ENCODE data around the gene CACNA1I.

The CACNA1I gene

DNA sequence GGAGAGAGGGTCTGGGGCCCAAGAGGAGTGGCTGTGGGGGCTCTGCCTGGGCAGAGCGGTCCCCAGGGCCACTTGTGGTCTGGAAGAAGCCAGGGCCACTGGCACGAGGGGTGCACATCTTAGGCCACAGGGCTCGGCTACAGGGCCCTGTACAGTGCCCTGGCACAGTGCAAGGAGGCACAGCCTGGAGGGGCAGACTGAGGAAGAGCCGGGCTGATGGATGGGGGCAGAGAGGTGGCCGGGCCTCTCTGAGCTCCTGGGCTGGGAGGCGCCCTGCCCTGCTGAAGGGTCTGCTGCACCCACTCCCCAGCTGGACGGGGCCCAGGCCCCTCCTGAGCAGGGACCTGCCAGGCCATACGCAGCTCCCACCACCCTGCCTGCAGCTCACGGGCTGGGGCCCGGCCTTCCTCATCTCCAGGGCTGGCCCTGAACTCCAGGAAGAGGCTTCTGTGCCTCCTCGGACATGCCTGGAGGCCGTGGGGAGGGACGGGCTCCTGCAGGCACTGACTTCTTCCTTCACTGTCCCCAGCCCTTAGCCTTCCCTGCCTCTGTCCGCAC is 123.5 kb downstream of the CACNA1I start:
- DNase-seq (ENCODE audit: low spot score): no peak

DNA sequence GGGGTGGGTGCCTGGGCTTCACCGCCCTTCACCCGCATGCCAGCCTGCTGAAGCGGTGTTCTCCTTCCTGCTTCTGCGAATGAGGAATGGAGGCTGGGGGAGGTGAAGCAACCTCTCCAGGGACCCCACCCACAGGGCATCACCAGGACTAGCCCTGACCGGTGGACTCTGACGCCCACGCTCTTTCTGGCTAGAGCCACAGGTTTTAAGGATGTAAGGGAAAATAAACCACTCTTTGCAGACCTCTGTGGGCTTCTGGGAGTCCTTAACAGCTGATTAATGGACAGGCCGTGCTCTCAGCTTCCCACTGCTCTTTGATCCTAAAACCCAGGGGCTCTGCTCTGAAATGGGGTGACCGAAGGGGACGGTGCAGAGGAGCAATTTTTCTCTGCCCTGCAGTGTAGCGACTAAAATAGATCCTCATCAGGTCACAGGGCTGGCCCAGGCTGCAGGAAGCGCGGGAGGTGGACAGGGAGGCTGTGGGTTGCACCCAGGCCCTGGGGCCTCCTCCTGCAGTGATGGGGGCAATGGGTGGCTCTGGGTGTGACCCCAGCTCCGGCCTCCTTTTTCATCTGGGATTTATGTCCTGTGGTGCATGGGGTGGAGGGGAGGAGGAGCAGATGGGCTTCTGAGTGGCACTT is 127.4 kb downstream of the CACNA1I start:
- DNase-seq (ENCODE audit: low spot score): no peak

DNA sequence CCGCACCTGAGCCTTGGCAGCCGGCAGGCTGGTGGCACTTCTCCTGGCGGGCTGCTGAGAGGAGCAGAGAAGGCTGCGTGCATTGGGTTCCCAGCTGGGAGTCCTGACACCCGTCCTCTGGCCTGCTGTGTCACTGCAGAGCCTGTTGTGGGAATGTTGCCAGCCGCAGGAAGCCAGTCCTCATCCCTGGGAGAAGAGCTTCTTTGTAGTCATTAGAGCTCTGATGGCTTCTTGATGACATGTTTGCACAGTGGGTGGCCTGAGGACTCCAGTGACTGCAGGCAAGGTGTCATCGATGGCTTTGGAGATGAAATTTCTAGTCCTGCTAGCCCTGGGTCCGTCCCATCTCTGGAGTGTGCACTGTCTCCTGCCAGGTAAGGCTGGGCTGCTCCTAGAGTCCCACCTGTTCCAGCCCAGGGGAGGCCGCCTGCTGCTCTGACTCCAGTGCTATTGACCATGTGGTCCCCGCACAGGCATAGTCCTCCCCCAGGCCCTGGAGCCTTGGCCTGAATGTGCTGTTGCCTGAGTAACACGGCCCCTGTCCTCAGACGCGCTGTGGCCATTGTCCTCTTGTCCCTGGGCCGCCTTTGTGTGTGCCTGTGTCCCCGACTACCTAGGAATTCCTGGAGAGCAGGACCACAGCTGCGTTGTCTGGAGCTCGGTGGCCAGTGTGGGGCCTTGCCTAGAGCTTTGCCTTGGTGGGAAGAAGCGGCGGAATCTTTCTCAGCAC is 129.2 kb downstream of the CACNA1I start:
- no peak for DNase-seq (ENCODE audit: low spot score)

DNA sequence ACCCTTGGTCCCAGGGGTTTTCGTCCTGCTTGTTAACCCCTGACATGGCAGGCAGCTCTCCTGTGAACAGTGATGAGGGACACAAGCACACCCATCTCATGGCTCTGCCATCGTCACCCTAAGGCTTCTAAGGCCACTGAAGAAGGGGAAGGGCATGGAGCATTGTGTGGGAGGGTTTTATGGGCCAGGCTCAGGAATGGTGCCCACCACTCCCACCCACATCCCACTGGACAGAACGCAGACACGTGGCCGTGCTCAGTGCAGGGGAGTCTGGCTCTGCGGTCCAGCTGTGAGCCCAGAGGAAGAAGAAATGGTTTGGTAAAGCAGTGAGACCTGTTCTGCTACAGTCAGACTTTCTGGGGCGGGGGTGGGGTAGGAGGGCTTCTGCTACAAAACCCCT is 130.0 kb downstream of the CACNA1I start:
- no peak for DNase-seq (ENCODE audit: low spot score)

DNA sequence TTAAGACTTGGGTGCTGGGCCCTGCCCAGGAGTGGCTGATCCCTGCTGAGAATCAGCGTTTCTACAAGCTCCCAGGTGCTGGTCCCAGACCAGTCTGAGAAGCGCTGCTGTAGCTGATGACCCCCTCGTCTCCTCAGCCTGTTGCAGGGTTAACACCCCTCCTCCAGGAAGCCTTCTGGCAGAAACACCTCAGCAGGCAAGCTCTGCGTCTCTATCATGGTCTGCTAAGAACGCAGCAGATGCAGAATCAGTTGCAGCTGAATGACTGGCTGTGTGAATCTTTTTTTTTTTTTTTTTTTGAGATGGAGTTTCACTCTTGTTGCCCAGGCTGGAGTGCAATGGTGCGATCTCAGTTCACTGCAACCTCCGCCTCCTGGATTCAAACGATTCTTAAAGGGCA is 132.5 kb downstream of the CACNA1I start:
- no peak for DNase-seq (ENCODE audit: low spot score)

DNA sequence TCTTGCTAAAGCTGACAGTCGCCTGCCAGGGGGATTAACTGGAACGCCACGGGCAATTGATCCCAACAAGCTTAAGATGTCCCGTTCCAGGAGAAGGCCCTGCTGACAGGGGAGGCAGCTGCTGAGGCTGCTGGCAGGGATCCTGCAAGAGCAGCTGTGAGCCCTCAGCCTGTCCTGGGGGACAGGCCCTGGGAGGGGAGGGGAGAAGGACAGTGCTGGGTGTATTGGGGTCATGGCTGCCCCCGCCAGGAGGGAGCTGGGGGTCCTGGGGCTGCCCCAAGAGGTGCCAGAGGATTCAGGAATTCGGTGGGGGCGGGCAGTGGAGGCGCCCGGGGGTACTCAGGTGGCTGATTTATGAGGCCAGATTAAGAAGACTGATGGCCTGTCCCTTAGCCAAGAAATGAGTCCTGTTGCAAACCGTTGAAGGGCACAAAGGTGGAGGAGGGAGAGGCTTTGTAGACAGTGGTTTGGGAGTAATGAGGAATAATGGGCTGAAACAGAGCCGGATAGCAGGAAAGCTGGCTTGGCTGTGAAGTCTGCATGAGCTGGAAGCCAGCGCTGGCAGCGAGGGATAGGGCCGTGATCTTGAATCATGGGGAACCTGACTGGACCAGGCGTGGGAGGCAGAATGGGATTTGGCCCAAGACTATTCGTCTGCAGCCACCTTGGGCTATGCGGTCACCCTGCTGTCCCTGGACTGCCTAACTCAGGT is 133.5 kb downstream of the CACNA1I start:
- DNase-seq (ENCODE audit: low spot score): no peak

DNA sequence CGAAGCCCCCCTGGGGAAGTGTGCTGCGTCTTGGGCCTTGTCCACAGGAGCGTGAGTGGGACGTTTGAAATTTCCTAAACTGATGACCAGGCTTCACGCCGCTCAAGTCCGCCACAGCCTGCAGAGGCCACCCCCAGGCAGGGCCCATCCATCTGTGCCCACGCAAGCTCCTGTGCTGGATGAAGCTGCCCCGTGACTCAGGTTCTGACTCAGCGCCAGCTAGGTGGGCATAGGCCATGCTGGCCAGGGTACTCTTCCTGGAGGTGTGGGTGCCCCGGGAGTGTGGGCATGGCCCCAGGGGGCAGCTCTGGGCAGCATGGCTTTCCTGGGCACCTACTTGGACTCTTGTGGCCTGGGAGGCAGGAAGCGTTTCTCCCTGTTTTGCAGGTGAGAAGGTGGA is 134.8 kb downstream of the CACNA1I start:
- no peak for DNase-seq (ENCODE audit: low spot score)

DNA sequence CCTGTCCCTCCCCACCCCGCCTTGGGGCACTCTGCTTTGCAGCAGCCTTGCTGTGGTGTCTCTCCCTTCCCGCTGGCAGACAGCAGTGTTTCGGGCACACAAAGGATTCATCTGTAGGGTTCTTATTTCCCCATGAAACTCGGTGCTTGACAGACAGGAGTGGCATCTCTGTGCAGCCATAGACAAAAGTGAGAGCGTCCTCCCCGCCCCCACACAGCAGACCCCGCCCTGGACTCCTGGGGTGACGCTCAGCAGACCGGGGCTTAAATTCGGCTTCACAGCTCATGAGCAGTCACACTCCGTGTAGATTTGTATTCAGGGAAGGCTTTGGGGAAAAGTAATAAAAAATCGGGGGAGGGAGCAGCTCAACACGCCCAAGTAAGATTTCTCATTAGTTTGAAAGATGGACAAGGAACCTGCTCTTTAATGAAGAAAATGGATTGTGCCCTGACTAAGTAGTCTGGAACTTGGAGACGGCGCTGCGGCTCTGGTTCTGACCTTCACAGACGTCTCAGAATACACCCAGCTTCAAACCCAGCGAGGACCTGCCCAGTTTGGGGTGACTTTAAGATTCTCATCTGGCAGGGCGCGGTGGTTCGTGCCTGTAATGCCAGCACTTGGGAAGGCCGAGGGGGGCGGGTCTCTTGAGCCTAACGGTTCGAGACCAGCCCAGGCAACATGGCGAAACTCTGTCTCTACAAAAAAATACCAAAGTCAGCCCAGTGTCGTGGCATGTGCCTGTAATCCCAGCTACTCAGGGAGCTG is 136.0 kb downstream of the CACNA1I start:
- DNase-seq (ENCODE audit: low spot score): peak; percentile 48

DNA sequence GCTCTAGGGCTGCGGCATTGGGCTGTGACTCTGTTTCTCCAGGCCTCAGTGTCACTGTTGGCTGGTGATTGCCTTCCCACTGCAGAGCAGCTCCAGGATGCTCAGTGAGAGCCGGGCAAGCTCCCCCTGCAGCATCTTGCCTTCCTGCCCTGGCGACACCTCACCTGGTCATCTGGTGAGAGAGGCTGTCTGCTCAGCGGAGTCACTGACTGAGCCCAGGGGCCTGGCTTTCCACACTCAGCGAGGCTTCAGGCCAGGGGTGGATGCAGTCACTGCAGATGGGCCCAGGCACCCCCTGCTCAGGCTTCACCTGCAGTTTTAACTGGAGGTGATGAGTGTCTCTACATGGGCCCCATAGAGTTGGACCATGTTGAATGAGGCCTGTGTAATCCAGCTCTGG is 136.8 kb downstream of the CACNA1I start:
- DNase-seq (ENCODE audit: low spot score): no peak

DNA sequence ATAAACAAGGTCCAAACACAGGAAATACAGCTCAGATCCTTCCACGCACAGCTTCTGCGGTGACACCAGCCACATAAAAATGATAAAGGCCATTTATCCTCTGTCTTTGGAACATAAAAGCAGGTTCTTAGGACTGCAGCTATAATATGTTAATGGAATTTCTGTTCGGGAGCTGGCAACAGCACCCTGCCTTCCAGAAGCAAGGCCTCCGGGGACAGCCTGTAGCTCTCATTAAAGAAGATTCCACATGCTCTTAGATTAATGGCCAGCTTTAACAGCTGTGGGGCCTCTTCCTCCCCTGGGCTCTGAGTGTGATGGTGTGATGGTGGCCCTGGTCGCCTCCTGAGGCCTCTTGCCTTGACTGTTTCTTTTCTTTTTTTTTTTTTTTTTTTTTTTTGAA is 137.3 kb downstream of the CACNA1I start:
- DNase-seq (ENCODE audit: low spot score): no peak

DNA sequence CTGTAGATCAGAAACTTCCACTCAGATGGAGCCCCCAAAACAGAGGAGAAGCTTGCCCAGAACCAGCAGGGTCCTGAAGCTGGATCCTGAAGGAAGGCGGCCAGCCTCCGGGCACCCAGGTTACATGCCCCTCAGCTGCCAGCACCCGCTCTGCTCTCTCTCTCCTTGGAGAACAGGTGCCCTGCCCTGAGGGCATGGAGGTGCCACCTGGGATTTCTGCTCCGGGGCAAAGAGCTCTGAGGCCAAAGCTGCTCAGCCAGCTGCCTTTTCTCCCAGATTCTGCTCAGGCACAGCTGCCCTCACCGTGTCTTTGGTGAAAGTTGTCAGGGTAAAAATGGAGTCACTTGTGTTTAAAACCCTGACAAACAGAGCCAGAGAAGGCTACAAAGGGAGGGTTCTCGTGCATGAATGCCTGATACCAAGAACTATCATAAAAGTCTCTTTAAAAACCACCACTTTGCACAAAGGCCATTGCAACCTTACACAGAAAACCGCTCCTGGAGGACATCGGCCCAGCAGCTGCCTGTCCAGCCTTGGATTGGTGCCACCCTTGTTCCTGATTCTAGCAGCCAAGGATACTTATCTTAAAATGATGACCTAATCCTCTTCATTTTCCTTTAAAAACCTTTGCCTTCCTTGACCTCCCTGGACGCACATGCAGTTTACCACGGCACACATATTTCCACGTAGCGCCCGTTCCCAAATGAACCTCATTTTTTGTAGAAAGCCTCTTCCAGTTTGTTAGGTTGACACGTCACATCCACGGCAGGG is 140.0 kb downstream of the CACNA1I start:
- DNase-seq (ENCODE audit: low spot score): no peak

DNA sequence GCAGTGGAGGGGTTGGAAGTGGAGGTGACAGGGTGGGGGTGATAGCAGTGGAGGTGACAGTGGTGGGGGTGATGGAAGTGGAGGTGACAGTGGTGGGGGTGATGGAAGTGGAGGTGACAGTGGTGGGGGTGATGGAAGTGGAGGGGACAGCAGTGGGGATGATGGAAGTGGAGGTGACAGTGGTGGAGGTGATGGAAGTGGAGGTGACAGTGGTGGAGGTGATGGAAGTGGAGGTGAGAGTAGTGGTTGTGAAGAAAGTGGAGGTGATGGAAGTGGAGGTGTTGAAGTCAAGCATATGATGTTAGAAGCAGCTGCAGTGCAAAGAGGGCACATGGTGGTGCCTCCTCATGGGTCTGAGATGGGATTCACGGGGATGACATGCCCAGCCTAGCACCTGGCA is 141.5 kb downstream of the CACNA1I start:
- DNase-seq (ENCODE audit: low spot score): no peak

DNA sequence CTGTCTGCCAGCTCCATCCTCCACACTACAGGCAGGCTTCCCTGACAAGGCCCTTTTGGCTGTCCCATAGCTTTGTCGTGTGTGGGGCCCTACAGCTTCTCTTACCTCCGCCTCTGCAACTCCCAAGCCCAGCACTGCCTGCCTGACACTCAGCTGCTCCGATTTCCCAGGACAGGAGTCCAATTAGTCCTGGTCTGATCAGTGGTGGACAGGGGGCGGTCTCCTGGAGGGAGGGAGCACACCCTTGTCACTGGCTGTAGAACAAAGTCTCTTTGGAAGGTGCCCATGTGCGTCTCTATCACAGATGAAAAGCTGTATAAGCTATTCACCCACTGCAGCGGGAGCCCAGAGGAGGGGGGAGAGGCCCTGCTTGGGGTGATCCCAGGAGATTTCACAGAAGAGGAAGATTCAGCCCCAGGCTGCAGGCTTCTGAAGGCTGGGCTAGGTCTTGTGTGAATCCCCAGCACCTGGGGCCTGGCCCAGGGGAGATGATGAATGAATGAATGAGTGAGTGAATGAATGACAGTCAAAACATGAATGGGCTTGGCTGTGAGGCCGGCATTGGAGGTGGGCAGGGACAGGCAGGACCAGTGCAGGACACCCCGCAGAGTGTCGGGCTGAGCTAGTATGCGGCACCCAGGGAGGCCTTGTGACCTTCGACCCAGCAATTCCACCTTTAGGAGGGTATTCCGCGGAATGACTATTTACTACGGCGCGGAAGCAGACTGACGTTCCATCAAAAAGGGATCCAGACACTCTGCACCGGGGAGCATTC is 142.4 kb downstream of the CACNA1I start:
- no peak for DNase-seq (ENCODE audit: low spot score)

DNA sequence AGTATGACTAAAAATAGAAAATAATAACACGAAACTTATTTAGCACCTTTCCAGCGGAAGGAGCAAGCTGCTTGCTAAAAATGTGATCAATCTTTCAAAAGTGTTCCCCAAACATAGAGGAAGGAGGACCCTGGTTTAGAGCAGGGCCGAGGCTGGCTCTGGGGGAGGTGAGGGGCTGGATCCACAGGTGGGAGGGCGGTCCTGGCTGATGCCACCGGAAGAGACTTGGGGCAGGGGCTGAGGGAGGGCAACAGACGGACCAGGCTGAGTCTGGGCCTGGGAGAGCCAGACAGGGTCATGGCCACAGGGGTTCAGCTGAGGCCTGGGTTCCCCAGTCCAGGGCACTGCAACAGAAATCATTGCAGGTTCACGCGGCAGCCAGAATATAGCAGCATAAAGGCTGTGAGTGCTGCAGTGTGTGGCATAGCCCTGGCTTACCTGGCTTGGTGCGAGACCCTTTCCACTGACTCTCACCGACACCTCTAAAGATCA is 143.3 kb downstream of the CACNA1I start:
- no peak for DNase-seq (ENCODE audit: low spot score)

DNA sequence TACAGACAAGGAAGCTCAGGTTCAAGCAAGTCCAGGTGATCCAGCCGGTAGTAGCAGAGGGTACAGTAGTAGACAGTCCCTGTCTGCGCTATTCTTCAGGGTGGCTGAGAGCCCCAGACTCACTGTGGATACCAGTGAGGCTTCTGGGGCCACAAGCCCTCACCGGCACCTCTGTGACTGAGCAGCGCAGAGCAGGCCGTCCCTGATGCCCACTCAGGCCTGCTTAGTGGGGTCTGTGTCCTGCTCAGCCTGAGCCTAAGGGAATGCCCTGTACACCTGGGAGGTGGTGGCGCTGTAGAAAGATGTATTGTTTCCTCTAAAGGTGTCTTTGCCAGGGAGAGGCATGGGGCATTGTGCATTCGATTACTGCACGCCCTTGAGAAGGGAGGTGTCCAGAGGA is 143.8 kb downstream of the CACNA1I start:
- no peak for DNase-seq (ENCODE audit: low spot score)

DNA sequence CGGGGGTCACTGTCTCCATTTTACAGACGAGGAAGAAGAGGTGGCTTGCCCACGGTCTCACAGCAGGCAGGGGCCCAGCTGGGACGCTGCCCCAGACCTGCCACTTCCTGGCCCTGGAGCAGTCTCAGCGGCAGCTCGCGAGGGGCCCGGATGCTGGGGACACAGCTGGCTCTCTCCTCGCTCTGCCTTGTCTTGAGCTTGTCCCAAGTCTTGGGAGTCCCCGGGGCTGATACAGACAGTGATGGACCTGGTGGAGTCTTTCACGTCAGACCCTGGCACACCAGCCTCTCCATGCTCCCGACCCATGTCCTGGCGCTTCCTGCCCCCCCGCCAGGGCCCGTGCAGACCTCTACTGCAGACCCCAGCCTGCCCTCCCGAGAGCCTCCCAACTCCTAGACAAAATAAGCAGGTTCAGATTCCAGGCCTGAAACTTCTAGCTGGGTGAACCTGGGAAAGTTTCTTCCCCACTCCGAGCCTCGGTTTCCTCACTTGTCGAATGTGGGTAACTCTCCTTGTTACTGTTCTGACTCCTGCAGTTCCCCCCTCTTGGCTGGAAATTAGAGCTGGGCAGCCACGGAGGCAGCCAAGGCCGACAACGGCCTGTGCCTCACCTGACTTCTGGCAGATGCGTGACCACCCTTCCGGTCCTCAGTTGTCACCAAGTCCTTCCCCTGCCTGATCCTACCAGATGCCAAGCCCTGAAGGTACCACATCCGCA is 145.4 kb downstream of the CACNA1I start:
- DNase-seq (ENCODE audit: low spot score): no peak

DNA sequence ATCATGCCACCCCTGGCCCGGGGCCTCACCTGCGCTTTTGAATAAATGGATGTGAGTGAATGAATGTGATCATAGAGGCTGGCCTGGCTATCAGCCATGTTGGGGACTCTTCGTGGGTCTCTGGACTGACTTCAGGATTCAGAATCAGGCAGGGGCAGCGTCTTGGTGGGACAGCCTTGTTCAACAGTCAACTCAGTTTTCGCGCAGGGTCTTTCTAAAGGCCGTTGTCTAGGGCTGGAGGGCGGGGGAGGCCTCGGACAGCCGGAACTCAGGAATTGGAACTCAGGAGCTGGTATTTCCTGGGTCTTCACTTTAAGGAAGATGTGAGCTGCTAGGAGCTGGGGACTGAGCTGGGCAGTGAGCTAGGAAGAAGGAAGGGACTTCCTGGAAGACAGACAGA is 146.0 kb downstream of the CACNA1I start:
- no peak for DNase-seq (ENCODE audit: low spot score)

DNA sequence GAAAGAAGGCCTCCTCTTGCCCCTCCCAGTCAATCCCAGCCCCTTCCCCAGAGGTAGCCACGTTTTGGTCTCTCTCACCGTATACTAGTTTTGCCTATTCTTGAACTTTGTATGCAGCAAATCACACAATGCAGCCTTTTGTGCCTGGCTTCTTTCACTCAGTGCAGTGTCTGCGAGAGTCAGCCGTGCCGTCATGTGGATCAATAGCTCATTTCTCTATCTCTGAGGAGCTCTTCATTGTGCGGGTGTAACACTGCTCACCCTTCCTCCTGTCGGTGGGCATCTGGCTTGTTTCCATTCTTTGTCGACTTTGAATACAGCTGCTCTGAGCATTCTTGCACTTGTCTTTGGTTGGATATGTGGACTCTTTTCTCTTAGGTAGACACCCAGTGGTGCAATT is 146.5 kb downstream of the CACNA1I start:
- no peak for DNase-seq (ENCODE audit: low spot score)

DNA sequence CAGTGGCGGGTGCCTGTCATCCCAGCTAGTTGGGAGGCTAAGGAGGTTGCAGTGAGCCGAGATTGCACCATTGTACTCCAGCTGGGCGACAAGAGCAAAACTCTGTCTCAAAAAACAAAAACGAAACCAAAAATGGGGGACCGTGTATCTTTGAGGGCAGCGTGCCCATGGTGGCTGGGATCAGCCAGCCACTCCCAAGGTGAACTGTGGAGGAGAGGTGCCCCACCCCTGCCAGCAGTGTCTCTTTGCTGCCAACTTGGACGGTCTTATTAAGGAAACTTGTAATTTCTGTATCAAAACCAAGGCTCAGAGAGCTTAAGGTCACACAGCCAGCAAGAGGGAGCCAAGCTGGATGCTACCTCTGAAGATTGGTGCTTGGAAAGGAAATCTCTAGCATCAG is 147.7 kb downstream of the CACNA1I start:
- DNase-seq (ENCODE audit: low spot score): no peak

DNA sequence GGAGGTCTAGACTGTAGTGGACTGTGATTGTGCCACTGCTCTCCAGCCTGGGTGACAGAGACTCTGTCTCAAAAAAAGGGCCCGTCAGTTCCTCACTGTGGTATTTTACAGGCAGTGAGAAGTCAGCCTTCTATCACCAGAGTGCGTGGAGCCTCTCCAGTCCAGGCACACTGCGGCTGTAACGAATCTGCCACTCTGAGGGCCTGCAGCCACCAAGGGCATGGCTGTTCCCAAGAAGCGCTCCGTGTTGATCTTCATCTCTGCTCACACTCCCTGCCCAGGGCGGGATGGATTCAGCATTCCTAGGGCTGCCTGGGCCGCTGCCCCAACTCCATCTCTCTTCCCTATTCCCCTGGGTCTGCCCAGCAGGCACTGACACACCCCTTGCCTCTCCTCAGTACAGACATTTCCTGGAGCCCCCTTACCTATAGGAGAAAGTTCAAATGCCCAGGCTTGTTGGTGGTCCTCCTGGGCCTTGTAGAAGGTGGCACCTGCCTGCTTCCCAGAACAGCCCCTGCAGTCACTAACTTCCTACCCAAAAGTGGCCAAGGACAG is 148.4 kb downstream of the CACNA1I start:
- no peak for DNase-seq (ENCODE audit: low spot score)
